ENCODE measurements around the gene EBLN2.

The EBLN2 gene

GRCh38 chr3:73096169-73096568 lies 34.7 kb downstream of the EBLN2 start:
- no peak for DNase-seq
- intact Hi-C loops (cut with DNase I) = no loop called here

DNA sequence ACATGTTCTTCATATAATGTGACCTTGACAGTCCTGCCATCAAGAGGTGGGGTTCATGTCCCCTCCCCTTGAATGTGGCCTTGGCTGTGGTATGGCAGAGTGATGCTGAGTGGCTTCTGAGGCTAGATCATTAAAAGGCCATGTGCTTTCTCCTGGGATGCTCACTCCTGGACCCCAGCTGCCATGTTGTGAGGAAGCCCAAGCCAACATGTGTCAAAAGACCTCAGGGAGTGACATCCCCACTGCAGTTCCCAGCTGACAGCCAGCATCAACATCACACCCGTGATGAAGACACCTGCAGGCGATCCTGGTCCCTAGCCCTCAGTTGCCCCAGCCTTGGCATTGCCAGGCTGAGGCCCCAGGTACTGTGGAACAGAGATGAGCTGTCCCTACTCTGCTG lies 36.6 kb downstream of the EBLN2 start:
- intact Hi-C loops (cut with DNase I) = no loop called here
- no peak for DNase-seq

DNA sequence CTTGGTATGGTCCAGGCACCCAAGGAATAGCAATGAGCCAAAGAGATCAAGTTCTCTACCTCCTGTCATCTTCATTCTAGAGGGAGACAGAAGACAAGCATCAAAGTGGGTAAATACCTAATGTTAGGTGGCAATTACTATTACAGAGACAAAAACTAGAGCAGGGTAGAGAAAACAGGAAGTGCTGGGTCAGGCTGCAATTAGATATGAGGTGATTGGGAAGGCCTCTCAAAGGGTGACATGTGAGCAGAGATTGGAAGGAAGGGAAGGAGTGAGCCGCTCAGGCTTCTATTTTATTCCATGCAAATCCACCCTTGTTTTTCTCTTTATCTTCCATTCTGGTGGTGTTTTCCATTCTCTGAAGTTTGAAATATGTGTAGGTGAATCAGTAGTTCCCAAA lies 37.4 kb downstream of the EBLN2 start:
- DNase-seq = no peak
- intact Hi-C loops (cut with DNase I) = no loop called here

DNA sequence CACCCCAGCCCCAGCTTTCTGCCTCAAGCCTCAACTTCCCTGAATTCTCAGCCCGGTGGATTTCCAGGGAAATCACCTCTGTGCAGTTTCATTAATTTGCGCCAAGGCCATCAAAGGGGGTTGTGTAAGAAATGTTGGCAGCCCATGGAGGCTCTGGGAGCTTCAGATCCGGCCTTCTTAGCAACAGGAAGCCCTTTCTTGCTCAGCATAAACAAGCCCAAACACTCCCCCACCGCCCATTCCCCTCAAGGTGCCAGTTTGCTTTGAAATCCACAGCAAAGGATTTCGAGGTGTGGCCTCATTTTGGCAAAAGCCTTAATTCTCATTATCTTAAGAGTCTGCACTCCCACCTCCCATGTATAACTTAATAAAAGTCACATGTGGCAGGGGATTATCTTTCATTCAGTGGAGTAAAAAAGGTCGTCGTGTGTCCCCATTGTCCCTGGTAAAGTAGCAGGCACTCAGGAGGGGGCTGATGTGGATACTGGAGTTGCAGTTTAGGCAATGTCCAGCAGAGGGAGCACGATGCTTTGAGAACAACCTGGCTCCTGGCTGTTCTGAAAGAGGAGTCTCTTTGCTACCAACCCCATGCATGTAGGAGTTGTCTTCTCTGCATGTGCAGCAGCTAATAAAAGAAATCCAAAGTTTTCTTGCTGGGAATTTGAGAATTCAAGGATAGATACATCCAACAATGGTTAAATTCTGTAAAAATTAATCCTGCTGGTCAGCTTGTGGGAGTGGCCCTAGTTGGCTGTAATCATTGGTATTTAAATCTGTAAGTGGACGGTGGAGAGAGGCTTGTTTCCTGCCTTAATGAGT lies 39.5 kb downstream of the EBLN2 start:
- DNase-seq = peak; percentile 39 to 96 (median 90)

DNA sequence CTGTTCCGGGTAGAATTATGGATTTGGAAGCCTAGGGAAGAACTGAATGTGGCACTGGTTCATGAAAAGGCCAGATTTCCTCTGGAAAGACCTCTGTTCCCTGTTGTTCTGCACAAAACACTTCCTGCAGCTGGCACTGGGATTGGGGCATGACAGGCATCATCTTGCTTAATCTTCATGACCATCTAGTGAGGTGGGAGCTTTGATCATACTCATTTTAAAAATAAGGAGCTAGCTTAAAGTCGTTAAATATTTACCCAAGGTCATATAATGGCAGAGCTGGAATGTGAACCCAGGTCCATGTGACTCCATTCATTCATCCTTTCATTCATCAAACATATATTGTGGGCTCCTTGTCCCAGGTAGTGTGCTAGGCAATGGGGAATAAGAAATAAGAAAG lies 40.4 kb downstream of the EBLN2 start:
- intact Hi-C loops (cut with DNase I) = loop anchor here (2.0 to 5.0 kb wide), 2 partner anchors 330 to 403 kb away; no protein-coding TSS in a partner anchor
- no peak for DNase-seq

More for the DNA sequence above, 39.5 kb downstream of the EBLN2 start:
- intact Hi-C loops (cut with DNase I) = loop anchor here (5.0 kb wide), 1 partner anchor 331 kb away; no protein-coding TSS in a partner anchor

GRCh38 chr3:73107215-73107614 lies 45.8 kb downstream of the EBLN2 start:
- intact Hi-C loops (cut with DNase I) = no loop called here
- DNase-seq = no peak

GRCh38 chr3:73107676-73108187 lies 46.3 kb downstream of the EBLN2 start:
- DNase-seq = peak in 1 of 42 donors; percentile 35
- intact Hi-C loops (cut with DNase I) = no loop called here

GRCh38 chr3:73108750-73109149 lies 47.3 kb downstream of the EBLN2 start:
- peak in 1 of 42 donors; percentile 1 for DNase-seq
- intact Hi-C loops (cut with DNase I) = no loop called here

GRCh38 chr3:73110530-73110929 lies 49.1 kb downstream of the EBLN2 start:
- intact Hi-C loops (cut with DNase I) = no loop called here
- DNase-seq = peak in 1 of 42 donors; percentile 15

All from head of caudate nucleus (tissue), 42 donors.